Astrocyte of the spinal cord (primary cell): ENCODE measurements around the gene COX19.
A peak's percentile ranks its signal among the peaks of the same experiment; 100 is the strongest.

Experiments
- DNase-seq: peaks from one replicate; pipeline ENCODE4 v3.0.0; 2011; ENCODE audit warnings: low read depth, low spot score
- H3K4me3 ChIP-seq: 2 replicates; pipeline ENCODE4 v1.5.1; 2011; ENCODE audit warnings: low read depth, mild to moderate bottlenecking, low read length, moderate library complexity
- CTCF ChIP-seq: IDR thresholded peaks from 2 replicates; pipeline ENCODE4 v1.5.1; 2012; ENCODE audit warnings: low read depth, mild to moderate bottlenecking, low read length, inconsistent platforms
- in situ Hi-C: cut with HindIII; loops from 2 replicates; pipeline ENCODE4 v1.10.0; 2017; ENCODE audit warnings: low sequenced_read_pairs

COX19 gene

DNA sequence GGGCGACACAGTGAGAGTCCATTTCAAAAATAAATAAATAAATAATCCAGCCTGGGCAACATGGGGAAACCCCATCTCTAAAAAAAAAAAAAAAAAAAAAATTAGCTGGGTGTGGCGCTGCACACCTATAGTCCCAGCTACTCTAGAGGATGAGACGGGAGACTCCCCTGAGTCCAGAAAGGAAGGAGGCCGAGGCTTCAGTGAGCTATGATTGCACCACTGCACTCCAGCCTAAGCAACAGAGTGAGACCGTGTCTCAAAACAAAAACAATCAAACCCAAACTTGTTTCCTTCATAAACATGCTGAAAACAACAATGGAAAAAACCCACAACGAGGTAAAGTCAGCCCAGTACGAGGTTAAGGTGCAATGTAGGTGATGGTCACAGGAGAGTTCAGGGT, 1.2 kb downstream of the COX19 start:
- TF ChIP-seq CTCF: no peak
- in situ Hi-C loops: no loop called here
- DNase-seq: no peak
- H3K4me3 ChIP-seq: peak overlapping the region; percentile 89

- no peak overlapping the region for H3K4me3 ChIP-seq
- no peak for DNase-seq
- TF ChIP-seq CTCF: no peak
- in situ Hi-C loops: no loop called here
Observed at GRCh38 chr7:973312-973711, 2.0 kb downstream of the COX19 start.

DNA sequence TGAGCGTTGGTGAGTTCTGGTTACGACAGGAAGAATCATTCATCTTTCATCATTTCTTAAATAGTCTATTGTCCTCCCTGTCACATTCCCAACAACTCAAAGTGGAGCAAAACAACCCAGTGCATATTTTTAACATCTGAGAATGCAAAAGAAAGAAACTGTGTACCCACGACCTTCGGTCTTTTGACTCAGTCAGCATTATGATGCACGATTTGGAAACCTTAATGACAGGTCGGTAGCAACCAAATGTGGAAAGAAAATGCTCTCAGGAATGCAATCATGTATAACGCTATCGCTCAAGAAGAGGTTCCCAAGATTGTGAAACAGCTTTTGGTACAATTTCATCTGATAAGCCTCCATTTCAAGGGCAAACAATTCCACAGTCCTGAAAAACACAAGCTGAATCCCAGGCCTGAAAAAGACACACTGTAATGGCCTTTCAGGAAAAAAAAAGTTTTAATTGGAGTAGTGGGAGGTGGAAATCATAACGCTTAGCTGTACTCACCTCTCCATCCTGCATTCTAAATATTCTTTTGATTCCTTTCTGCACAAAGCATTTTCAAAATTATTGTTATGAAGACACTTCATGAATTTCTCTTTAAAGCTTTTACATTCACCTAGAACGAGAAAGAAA, 2.6 kb downstream of the COX19 start:
- in situ Hi-C loops: no loop called here
- no peak for TF ChIP-seq CTCF
- no peak for DNase-seq
- no peak overlapping the region for H3K4me3 ChIP-seq

- in situ Hi-C loops: no loop called here
- TF ChIP-seq CTCF: no peak
- no peak overlapping the region for H3K4me3 ChIP-seq
Observed at GRCh38 chr7:972110-972509, 3.2 kb downstream of the COX19 start.

GRCh38 chr7:970744-971143, 4.6 kb downstream of the COX19 start:
- no peak for DNase-seq
- in situ Hi-C loops: no loop called here
- no peak overlapping the region for H3K4me3 ChIP-seq
- TF ChIP-seq CTCF: no peak

More at GRCh38 chr7:972110-972509, 3.2 kb downstream of the COX19 start:
- DNase-seq: no peak

GRCh38 chr7:969403-969802, 5.9 kb downstream of the COX19 start:
- in situ Hi-C loops: no loop called here
- TF ChIP-seq CTCF: no peak
- DNase-seq: no peak
- no peak overlapping the region for H3K4me3 ChIP-seq
